RWPE1 (cell line): ENCODE results near the gene UCK2.
A peak's percentile ranks its signal among the peaks of the same experiment; 100 is the strongest.

Source experiments
- CTCF ChIA-PET: fragments of 350-600 bp; sonication (Branson Sonifier 250); formaldehyde crosslinking; extraction: SDS; loops from one replicate; lab custom pipeline; 2021; lab: Yijun Ruan, JAX
- POLR2A ChIA-PET: fragments of 400-600 bp; formaldehyde crosslinking; extraction: SDS; loops from one replicate; lab custom pipeline; 2020; ENCODE audit warnings: antibody characterized with exemption; ENCODE audit not compliant: low non-redundant PET; lab: Yijun Ruan, JAX
- DNase-seq: peaks from one replicate; pipeline ENCODE4 v3.0.0; 2012; ENCODE audit warnings: low spot score
- H3K27ac ChIP-seq: fragments of 450-650 bp; 2 replicates; pipeline ENCODE4 v1.5.1; 2017
- CTCF ChIP-seq: fragments of 450-650 bp; conservative IDR thresholded peaks from 2 replicates; pipeline ENCODE4 v1.5.1; 2017; ENCODE audit warnings: low read depth, mild to moderate bottlenecking

Gene UCK2

DNA sequence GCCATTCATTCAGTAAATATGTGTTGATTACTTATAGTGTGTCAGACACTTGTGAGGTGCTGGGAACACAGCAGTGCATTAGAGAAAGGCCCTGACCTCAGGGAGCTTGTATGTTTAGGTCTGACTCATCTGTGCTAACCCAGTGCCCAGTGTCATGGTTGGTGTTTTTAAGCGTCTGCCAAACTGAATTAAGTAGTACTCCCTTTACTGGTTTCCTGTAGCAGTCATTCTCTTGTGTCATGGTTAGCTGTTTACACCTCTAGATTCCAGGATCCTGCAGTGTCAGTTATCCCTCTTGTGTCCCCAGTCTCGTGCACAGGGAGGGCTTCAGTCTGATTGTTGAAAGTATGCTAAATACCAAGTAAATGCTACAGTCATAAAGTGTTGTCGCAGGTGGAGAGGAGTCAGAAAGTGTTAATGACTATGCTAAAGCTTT, 14.2 kb downstream of the UCK2 start:
- no peak overlapping the region for H3K27ac ChIP-seq
- ChIA-PET POLR2A (no interaction called here), CTCF (no interaction called here)
- DNase-seq, result no peak
- no peak for TF ChIP-seq CTCF

- no peak for DNase-seq
- ChIA-PET CTCF (interaction anchor here (0.7 kb wide), 1 partner anchor 68 kb away, joined by 3 read pairs; no protein-coding TSS in a partner anchor), POLR2A (no interaction called here)
- H3K27ac ChIP-seq, result peak overlapping the region; percentile 52; the same call in 1 of the 2 replicates
- TF ChIP-seq CTCF, result no peak
Observed at GRCh38 chr1:165842023-165842670, 14.7 kb downstream of the UCK2 start.

DNA sequence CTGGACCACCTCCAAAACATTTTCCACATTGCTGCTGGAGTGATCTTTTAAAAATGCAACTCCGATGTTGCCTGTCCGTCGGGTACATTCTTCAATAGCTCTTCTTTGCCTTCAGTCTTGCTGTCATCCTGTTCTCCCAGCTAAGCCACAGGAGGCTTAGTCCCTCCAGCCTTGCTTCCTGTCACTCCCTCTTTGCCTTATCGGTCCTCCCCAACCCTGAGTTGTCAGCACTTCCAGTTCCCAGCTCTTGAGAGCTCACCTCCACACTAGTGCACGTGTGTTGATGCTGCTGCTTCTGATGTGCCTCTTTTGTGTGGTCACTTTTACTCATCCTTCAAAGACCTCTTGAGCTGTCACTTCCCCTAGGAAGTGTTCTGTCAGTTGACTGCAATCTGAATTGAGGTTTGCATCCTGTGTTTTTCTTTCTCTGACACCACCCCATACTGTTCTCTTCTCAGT, 15.3 kb downstream of the UCK2 start:
- POLR2A ChIA-PET, result no interaction called here
- CTCF ChIA-PET, result interaction anchor here (0.7 kb wide), 1 partner anchor 67 kb away, joined by 3 read pairs; no protein-coding TSS in a partner anchor
- H3K27ac ChIP-seq, result peak overlapping the region; percentile 52; the same call in 1 of the 2 replicates

GRCh38 chr1:165843304-165843703, 15.9 kb downstream of the UCK2 start:
- no peak for TF ChIP-seq CTCF
- H3K27ac ChIP-seq, result no peak overlapping the region
- CTCF ChIA-PET, result no interaction called here
- POLR2A ChIA-PET, result no interaction called here
- DNase-seq, result no peak

More for the DNA sequence above, 15.3 kb downstream of the UCK2 start:
- no peak for DNase-seq
- no peak for TF ChIP-seq CTCF

DNA sequence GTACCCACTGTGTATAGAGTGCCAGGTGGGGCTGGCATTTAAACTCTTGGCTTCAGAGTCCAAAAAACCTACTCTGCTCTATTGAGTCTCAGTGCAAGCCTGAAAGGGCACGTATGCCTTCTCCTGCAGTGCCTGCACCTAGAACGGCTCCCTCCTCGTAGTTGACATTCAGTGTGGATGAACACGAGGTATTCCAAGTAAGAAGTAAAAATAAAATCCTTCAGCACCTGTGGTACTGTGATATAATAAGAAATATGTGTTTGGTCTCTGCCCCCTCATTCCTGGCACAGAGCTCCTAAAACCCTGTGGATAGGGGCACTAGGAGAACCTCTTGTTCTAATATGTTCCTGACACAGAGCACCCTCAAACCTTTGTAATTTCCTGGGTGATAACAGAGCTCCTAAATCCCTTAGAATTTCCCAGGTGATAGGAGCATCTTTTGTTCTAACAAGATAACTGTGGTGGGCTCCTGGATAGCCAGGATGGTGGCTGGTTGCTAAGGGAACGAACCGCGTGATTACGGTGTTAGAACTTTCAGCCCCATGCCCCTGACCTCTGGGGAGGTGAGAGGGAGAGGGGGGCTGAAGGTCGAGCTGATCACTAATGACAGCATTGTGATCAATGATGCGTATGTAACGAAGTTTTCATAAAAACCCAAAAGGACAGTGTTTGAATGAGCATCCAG, 16.8 kb downstream of the UCK2 start:
- ChIA-PET POLR2A (no interaction called here), CTCF (interaction anchor here (0.7 kb wide), 1 partner anchor 81 kb away, joined by 3 read pairs; no protein-coding TSS in a partner anchor)
- H3K27ac ChIP-seq, result no peak overlapping the region
- no peak for DNase-seq
- no peak for TF ChIP-seq CTCF

GRCh38 chr1:165844933-165845332, 17.5 kb downstream of the UCK2 start:
- ChIA-PET POLR2A (no interaction called here), CTCF (interaction anchor here (0.7 kb wide), 1 partner anchor 80 kb away, joined by 3 read pairs; no protein-coding TSS in a partner anchor)
- no peak for TF ChIP-seq CTCF
- no peak for DNase-seq
- no peak overlapping the region for H3K27ac ChIP-seq
